ENCODE data around the gene TYSND1.
A peak's percentile ranks its signal among the peaks of the same experiment; 100 is the strongest.
"Not testable (repeated sequence)": the region's sequence is repeated elsewhere in the genome, so short reads cannot be mapped to it uniquely, and the experiment has no call there.

TYSND1 gene

DNA sequence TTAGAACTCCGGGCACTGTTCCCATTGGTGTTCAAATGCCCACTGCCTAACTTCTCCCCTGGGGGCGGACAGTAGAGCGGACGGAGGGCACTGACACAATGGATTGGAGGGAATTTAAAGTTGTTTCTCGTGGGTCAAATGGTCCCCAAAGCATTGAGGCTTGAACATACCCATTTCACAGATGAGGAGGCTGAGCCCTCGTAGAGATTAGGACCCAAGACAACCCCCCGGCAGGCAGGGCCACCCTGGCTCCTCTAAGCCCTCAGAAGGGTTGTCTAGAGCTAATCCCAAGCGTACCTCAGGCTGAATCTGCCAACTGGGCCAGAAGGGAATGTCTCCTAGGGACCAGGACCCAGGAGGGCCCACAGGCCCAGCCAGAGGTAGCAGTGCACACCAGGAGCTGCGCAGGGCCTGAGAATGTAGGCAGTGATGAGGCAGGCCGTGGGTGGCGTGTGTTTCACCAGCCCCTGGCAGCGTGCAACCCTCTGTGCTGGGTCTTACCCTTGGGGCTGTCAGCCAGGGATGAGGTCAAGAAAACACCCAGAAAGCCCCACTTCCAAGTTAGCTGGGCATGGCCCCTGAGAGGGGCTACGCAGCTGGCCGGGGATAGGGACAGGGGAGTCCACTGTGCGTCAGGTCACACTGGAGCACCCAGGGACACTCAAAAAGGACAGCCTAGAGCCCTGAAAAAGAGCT, 19.7 kb downstream of the TYSND1 start:
- TF ChIP-seq, protein P1, sequence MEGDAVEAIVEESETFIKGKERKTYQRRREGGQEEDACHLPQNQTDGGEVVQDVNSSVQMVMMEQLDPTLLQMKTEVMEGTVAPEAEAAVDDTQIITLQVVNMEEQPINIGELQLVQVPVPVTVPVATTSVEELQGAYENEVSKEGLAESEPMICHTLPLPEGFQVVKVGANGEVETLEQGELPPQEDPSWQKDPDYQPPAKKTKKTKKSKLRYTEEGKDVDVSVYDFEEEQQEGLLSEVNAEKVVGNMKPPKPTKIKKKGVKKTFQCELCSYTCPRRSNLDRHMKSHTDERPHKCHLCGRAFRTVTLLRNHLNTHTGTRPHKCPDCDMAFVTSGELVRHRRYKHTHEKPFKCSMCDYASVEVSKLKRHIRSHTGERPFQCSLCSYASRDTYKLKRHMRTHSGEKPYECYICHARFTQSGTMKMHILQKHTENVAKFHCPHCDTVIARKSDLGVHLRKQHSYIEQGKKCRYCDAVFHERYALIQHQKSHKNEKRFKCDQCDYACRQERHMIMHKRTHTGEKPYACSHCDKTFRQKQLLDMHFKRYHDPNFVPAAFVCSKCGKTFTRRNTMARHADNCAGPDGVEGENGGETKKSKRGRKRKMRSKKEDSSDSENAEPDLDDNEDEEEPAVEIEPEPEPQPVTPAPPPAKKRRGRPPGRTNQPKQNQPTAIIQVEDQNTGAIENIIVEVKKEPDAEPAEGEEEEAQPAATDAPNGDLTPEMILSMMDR (IDR thresholded peaks at IDR 0.05; ENCODE audit: low read depth, low read length) = no peak
- no peak overlapping the region for H3K4me3 ChIP-seq (replicated peaks in 1 of 2; ENCODE audit: low read depth in 2 of 2, low read length in 2 of 2)
- no peak for DNase-seq (ENCODE audit: low read depth in 2 of 2)

DNA sequence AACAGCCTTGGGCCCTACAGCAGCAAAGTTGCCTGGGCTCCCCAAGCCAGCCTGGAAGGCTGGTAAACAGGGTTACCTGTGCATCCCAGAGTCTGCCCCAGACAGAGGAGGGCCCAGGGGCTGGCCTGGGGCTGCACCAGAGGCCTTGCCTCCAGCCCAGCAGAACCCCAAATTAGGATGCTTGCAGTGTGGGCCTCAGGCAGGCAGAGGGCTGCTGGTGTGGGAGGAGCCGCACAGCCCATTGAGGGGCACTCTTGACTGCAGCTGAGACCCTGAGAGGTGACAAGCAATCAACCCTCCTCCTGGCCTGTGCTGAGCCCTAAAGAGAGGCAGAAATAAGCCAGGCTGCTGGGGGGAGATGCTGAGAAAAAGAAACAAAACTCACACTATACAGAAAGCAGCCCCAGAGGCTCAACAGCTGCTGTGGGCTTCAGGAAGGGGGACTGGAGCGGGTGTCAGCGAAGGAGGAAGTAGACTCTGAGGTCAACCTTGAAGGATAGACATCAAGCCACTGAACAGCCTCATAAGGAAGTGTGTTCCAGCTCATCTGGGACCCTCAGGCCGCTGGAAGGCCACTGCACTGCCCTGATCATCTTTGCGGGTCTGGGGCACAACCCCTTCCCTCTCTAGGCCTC, 20.5 kb downstream of the TYSND1 start:
- TF ChIP-seq, protein P1 (IDR thresholded peaks at IDR 0.05; ENCODE audit: low read depth, low read length) = no peak
- no peak overlapping the region for H3K4me3 ChIP-seq (replicated peaks in 1 of 2; ENCODE audit: low read depth in 2 of 2, low read length in 2 of 2)
- DNase-seq (ENCODE audit: low read depth in 2 of 2) = no peak

DNA sequence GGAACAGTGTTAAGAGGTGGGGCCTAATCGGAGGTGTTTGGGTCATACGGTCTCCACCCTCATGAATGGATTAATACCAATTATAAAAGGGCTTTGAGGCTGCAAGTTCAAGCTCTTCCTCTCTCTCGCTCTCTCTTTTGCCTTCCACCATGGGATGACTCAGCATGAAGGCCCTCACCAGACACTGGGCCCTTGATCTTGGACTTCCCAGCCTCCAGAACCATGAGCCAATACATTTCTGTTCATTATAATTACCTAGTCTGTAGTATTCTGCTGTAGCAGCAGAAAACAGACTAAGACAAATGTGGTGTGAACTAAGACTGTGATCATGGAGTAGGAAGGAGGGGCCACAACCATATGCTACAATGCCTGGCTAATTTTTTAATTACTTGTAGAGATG, 21.6 kb downstream of the TYSND1 start:
- DNase-seq (ENCODE audit: low read depth in 2 of 2) = no peak
- no peak overlapping the region for H3K4me3 ChIP-seq (replicated peaks in 1 of 2; ENCODE audit: low read depth in 2 of 2, low read length in 2 of 2)
- TF ChIP-seq, protein P1 (IDR thresholded peaks at IDR 0.05; ENCODE audit: low read depth, low read length) = no peak

DNA sequence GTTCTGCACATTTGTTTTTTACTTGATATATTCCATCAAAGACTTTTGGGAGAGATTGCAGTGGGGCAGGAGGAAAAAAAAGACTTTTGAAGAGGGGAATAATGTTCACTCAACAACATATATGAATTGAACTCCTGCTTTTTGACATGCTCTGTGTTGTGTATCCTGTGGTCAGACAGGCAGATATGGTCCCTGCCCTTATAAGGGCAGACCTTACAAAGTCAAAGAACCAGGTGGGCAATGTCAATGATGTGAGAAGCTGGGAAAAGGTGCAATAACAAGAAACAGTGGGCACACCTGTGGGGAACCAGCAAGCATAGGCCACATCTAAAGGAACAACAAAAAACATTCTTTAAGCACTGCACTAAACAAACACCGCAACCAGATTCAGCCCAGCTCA, 22.1 kb downstream of the TYSND1 start:
- TF ChIP-seq, protein P1 (IDR thresholded peaks at IDR 0.05; ENCODE audit: low read depth, low read length) = no peak
- no peak for DNase-seq (ENCODE audit: low read depth in 2 of 2)
- H3K4me3 ChIP-seq (replicated peaks in 1 of 2; ENCODE audit: low read depth in 2 of 2, low read length in 2 of 2) = no peak overlapping the region

DNA sequence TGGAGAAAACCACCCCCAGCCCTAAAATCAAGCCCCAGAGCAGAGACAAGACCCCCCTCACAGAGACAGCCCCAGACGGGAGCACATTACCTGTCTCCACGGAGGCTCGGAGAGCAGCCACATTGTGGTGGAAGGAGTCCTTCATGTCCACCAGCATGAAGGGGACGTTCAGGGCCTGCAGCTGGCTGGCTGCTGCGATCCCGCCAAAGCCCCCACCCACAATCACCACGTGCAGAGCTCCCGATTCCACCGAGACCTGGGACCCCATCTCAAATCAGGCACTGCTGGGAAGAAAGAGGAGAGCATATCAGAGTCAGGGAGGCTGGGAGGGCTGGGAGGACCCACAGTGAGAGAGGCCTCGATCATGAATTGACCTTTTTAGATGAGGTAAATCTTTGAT, 22.7 kb downstream of the TYSND1 start:
- no peak overlapping the region for H3K4me3 ChIP-seq (replicated peaks in 1 of 2; ENCODE audit: low read depth in 2 of 2, low read length in 2 of 2)
- no peak for DNase-seq (ENCODE audit: low read depth in 2 of 2)
- TF ChIP-seq, protein P1 (IDR thresholded peaks at IDR 0.05; ENCODE audit: low read depth, low read length) = no peak

DNA sequence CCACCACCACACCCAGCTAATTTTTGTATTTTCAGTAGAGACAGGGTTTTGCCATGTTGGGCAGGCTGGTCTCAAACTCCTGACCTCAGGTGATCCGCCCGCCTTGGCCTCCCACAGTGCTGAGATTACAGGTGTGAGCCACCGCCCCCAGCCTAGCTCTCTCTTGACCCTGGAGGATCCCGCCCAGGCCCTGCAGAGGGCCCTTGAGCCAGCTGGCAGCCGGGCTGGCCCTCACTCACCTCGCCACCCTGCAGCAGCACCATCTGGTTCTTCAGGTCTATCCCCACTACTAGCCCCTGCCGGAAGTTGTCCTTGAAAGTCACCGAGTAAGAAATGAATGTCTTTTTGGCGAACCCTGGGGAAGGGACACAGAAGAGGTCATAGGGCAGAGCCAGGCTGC, 23.3 kb downstream of the TYSND1 start:
- not testable (repeated sequence) for H3K4me3 ChIP-seq (replicated peaks in 1 of 2; ENCODE audit: low read depth in 2 of 2, low read length in 2 of 2); DNase-seq (ENCODE audit: low read depth in 2 of 2)

DNA sequence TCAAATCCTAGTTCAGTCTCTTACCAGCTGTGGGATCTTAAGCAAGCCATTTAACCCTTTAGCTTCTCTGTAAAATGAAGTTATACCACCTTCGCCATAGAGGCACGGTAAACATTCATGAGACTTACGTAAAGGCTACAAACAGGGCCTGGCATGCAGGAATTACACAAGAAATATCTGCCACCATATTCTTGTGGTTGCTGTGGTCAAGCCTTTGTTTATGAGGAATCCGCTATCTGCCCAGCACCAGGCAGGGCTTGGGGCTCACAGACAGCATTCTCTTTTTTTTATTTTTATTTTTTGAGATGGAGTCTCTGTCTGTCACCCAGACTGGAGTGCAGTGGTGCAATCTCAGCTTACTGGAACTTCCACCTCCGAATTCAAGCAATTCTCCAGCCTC, 23.8 kb downstream of the TYSND1 start:
- DNase-seq (ENCODE audit: low read depth in 2 of 2) = peak in 1 of 2 donors; percentile 46
- TF ChIP-seq, protein P1 (IDR thresholded peaks at IDR 0.05; ENCODE audit: low read depth, low read length) = no peak
- no peak overlapping the region for H3K4me3 ChIP-seq (replicated peaks in 1 of 2; ENCODE audit: low read depth in 2 of 2, low read length in 2 of 2)
